HCT116 (cell line): ENCODE measurements around the gene MAL.

Experiments used
- EZH2 ChIP-seq: fragments of 200-600 bp; sonication (generic); IDR thresholded peaks from 2 replicates; pipeline ENCODE4 v1.6.1; 2017; ENCODE audit warnings: antibody characterized with exemption, mixed run types
- POLR2A ChIP-seq: IDR thresholded peaks from 2 replicates; pipeline ENCODE4 v1.7.0; 2011; ENCODE audit warnings: borderline replicate concordance; ENCODE audit not compliant: insufficient read depth, insufficient read length; ENCODE audit errors: extremely low read depth
- TF ChIP-seq, protein P1 (sequence below), 3 experiments: fragments of 200-600 bp in 1 of 3; sonication (generic) in 1 of 3; IDR thresholded peaks in 2 of 3; conservative IDR thresholded peaks in 1 of 3; 2 replicates each; pipeline ENCODE4 v1.5.1; 2012 to 2017; ENCODE audit warnings: low read depth in 2 of 3, low read length in 2 of 3, antibody characterized with exemption in 1 of 3, borderline replicate concordance in 1 of 3, control low read depth in 1 of 3, mild to moderate bottlenecking in 1 of 3, mixed read lengths in 1 of 3, mixed run types in 1 of 3, moderate library complexity in 1 of 3; ENCODE audit not compliant: insufficient read depth in 1 of 3
- TF ChIP-seq, protein P2 (sequence below): IDR thresholded peaks from 2 replicates; pipeline ENCODE4 v1.6.1; 2012

DNA sequence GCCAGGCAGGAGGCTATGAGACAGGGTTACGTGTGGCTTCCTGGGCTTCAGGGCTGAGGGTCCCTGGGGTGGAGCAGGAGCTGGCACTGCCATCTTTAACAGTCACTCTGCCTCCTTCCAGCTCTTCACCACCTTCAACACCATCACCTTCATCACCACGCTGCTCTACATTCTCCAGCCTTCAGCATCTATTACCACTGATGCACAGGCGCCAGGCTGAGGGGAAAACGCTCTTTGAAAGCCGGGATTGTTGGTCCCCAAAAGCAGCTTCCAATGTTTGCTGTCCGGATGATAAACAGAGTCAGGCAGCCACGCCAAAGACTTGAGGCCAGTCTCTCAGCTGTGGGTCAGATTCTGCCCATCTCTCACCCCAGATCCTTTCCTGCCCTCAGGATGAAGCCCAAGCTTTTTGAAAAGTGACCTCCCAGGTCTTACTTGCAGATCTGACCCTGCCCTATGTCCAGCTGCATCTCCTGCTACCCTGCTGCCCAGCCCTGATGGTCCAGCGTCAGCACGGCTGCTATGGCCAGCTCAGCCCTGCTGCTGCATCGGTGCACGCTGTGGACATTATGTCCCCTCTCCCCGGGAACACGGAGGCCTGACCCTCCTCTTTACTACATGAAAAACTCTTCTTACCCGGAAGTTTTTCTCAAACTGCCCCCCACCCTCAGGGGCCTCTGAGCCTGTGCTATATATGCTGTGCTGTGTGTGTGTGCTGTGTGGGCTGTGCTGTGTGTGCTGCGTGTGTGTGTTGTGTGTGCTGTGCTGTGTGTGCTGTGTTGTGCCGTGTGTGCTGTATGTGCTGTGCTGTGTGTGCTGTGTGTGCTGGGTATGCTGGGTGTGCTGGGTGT, 31.2 kb upstream of the MAL start:
- TF ChIP-seq, protein P1, sequence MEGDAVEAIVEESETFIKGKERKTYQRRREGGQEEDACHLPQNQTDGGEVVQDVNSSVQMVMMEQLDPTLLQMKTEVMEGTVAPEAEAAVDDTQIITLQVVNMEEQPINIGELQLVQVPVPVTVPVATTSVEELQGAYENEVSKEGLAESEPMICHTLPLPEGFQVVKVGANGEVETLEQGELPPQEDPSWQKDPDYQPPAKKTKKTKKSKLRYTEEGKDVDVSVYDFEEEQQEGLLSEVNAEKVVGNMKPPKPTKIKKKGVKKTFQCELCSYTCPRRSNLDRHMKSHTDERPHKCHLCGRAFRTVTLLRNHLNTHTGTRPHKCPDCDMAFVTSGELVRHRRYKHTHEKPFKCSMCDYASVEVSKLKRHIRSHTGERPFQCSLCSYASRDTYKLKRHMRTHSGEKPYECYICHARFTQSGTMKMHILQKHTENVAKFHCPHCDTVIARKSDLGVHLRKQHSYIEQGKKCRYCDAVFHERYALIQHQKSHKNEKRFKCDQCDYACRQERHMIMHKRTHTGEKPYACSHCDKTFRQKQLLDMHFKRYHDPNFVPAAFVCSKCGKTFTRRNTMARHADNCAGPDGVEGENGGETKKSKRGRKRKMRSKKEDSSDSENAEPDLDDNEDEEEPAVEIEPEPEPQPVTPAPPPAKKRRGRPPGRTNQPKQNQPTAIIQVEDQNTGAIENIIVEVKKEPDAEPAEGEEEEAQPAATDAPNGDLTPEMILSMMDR (IDR thresholded peaks at IDR 0.05 in 2 of 3, conservative IDR thresholded peaks at IDR 0.05 in 1 of 3; ENCODE audit: borderline replicate concordance in 1 of 3, insufficient read depth in 1 of 3, low read depth in 2 of 3, low read length in 2 of 3): no peak
- no peak for TF ChIP-seq POLR2A
- TF ChIP-seq, protein P2, sequence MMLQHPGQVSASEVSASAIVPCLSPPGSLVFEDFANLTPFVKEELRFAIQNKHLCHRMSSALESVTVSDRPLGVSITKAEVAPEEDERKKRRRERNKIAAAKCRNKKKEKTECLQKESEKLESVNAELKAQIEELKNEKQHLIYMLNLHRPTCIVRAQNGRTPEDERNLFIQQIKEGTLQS: no peak
- TF ChIP-seq EZH2: no peak
